Heart left ventricle (tissue), 16 donors: ENCODE data around the gene DCDC2. TPM values are rescaled to one million over a fixed set of nuclear protein-coding genes. Genes with fewer than 3 reads are reported as not detected.

ENCODE experiments used
- ATAC-seq, 4 donors: fragments of 200-7000 bp; cut with Tn5 transposase; one replicate each; pipeline ENCODE4 v1.9.1; 2020 to 2022; ENCODE audit warnings: moderate library complexity in 4 of 4, mild to moderate bottlenecking in 3 of 4, moderate number of reproducible peaks in 1 of 4
- DNase-seq, 5 donors: peaks; one replicate each; pipeline ENCODE4 v3.0.0-alpha.2; 2020
- H3K27ac ChIP-seq, 12 donors: fragments of 200-600 bp; sonication (generic) in 4 of 12; one replicate each; pipeline versions ENCODE4 v1.5.0 to v1.8.0; 2016 to 2022; ENCODE audit warnings: mild to moderate bottlenecking in 2 of 12
- H3K27me3 ChIP-seq, 9 donors: fragments of 200-600 bp; sonication (generic) in 2 of 9; one replicate each; pipeline versions ENCODE4 v1.5.1 to v1.8.0; 2016 to 2022; ENCODE audit warnings: mild to moderate bottlenecking in 3 of 9
- H3K36me3 ChIP-seq, 9 donors: fragments of 200-600 bp; sonication (generic) in 2 of 9; one replicate each; pipeline versions ENCODE4 v1.5.0 to v1.8.0; 2018 to 2022; ENCODE audit warnings: mild to moderate bottlenecking in 2 of 9
- H3K4me1 ChIP-seq, 12 donors: fragments of 200-600 bp; sonication (generic) in 4 of 12; one replicate each; pipeline versions ENCODE4 v1.5.0 to v1.8.0; 2016 to 2022; ENCODE audit warnings: mild to moderate bottlenecking in 3 of 12
- H3K4me3 ChIP-seq, 12 donors: fragments of 200-600 bp; sonication (generic) in 4 of 12; one replicate each; pipeline versions ENCODE4 v1.5.0 to v1.8.0; 2017 to 2022; ENCODE audit warnings: mild to moderate bottlenecking in 9 of 12, moderate library complexity in 4 of 12
- H3K9me3 ChIP-seq, 12 donors: fragments of 200-600 bp; sonication (generic) in 4 of 12; one replicate each; pipeline versions ENCODE4 v1.5.0 to v1.8.0; 2016 to 2022; ENCODE audit warnings: mild to moderate bottlenecking in 1 of 12
- POLR2A ChIP-seq, 2 donors: fragments of 450-650 bp; IDR thresholded peaks; one replicate each; pipeline ENCODE4 v1.6.1; 2017; ENCODE audit warnings: antibody characterized with exemption in 2 of 2, mild to moderate bottlenecking in 2 of 2, moderate library complexity in 2 of 2
- WGBS, 4 donors: extraction: QIAGEN DNeasy Blood & Tissue Kit in 2 of 4; methylation state at CpG; one replicate each; pipeline versions ENCODE4 v1.1.5 to v1.1.7; 2013 to 2018; 5-methylcytosine and 5-hydroxymethylcytosine counted together
- intact Hi-C, 10 donors: fragments of 100-400 bp; cut with DNase I; formaldehyde crosslinking; loops; one replicate each; pipeline versions ENCODE4 v1.11.1 to v1.14.2; 2022
- polyA plus RNA-seq, 2 donors: library from polyadenylated mRNA; stranded (reverse); fragments of 200-250 nt; gene quantifications; one replicate each; pipeline ENCODE4 v1.2.3, GENCODE V29; 2013
- total RNA-seq, 9 donors: library from RNA; depleted of rRNA in 2 of 9; stranded (reverse); fragments of >200 nt in 2 of 9; fragmentation: NEBNext Ultra II Directional in 3 of 9; extraction: Animal tissue kit (Norgen Biotek cat#: 25700) in 3 of 9; gene quantifications; one replicate each; pipeline versions ENCODE4 v1.1.0 to v1.2.4, GENCODE V29; 2016 to 2023
- TF ChIP-seq, protein P1 (sequence below), 12 donors: fragments of 200-600 bp; sonication (generic) in 4 of 12; IDR thresholded peaks; one replicate each; pipeline versions ENCODE4 v1.5.0 to v1.8.0; 2018 to 2022; ENCODE audit warnings: antibody characterized with exemption in 12 of 12, mild to moderate bottlenecking in 5 of 12
- donor health status: ischemic (EF 13 %, LVEDD 7.1; RV severe dilation, severe dysfunction).
- donor health status: healthy with polysubstance abuse.
- donor health status: DM: no; HTN: yes; CAD: no.
- donor health status: DM: no; HTN: no; CAD: no.
- donor health status: ischemic (EF 25% LVEDD 6.9; RV normal size, moderate dysfunction).
- donor health status: ischemic (EF 25% LVEDD 5.7; RV mildly dilated, moderate dysfunction).
- donor health status: healthy.
- donor health status: DM: yes; HTN: yes; CAD: no.
- donor health status: ischemic (EF 35%, LVEDD 5.7; RV mildly dilated, moderate dysfunction).
- donor health status: nonischemic (EF 11% LVEDD 7.7; RV severe dilation, severe dysfunction).
- donor health status: DM: yes; HTN: yes; CAD: no.
- donor health status: PGD.
- donor health status: ischemic (EF 29% LVEDD 5.4; RV normal size, mild dysfunction).
- donor health status: nonischemic (EF 23%, LVEDD 6.1; RV moderate dilation, normal function).

The DCDC2 gene
- total and polyA plus RNA-seq, 11 donors = 0.05 to 0.16 TPM; not detected in 9

DNA sequence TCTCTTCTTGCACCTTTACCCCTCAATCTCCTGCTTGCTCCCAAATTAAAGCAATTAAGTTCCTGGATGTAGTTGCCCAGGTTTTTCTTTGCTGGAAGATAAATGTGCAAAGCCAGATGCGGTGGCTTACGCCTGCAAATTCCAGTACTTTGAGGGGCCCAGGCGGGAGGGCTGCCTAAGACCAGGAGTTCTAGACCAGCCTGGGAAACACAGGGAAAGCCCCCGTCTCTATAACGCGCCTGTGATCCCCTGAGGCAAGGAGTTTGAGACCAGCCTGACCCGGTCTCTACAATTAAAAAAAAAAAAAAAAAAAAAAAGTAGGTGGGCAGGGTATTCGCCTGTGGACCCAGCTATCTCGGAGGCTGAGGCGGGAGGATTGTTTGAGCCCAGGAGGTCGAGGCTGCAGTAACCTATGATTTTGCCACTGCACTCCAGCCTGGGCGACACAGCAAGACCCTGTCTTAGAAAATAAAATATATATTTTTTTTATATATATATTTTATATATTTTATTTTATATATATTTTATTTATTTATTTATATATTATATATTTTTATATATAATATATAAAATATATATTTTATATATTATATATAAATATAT, 461 bp upstream of the DCDC2 start:
- ATAC-seq = no peak
- peak overlapping the region in 6 of 12 donors; percentile 24 to 41 (median 27) for H3K4me3 ChIP-seq
- no peak overlapping the region for H3K27ac ChIP-seq

DNA sequence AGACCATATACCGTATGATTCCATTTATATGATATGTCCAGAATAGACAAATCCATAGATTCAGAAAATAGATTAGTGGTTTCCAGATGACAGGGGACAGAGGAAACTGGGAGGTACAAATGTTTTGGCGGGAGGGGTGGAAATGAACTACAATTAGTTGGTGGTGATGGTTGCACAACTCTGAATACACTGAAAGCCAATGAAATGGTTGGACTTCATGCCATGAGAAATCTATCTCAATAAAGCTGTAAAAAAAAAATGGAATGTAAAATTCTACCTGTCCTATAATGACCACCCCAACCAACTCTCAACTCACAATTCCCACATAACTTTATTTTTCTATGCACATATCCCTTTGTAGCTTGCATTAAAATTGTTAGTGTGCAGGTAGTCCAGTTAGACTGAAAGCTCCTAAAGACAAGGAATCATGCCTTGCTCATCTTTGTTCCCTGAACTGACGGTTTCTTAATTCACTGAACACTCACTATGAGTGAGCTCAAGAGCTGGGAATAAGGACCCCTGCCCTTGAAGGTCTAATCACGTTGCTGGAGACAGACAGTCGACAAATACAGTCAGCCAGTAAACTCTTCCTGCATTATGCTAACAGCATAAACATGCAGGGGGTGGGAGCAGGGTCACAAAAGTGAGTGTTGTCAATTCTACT, 1.4 kb downstream of the DCDC2 start:
- intact Hi-C loops = no loop called here
- no peak for ATAC-seq
- Histone ChIP-seq H3K4me3 (no peak overlapping the region), H3K27me3 (peaks cover 0 to 25% (median 9%) of the 10 kb centered on the region in 9 donors), H3K36me3 (no peaks in the 10 kb centered on the region), H3K27ac (no peak overlapping the region), H3K9me3 (no peaks in the 10 kb centered on the region), H3K4me1 (peaks cover 0 to 22% (median 9%) of the 10 kb centered on the region in 12 donors)
- no peak for DNase-seq
- TF ChIP-seq, protein P1, sequence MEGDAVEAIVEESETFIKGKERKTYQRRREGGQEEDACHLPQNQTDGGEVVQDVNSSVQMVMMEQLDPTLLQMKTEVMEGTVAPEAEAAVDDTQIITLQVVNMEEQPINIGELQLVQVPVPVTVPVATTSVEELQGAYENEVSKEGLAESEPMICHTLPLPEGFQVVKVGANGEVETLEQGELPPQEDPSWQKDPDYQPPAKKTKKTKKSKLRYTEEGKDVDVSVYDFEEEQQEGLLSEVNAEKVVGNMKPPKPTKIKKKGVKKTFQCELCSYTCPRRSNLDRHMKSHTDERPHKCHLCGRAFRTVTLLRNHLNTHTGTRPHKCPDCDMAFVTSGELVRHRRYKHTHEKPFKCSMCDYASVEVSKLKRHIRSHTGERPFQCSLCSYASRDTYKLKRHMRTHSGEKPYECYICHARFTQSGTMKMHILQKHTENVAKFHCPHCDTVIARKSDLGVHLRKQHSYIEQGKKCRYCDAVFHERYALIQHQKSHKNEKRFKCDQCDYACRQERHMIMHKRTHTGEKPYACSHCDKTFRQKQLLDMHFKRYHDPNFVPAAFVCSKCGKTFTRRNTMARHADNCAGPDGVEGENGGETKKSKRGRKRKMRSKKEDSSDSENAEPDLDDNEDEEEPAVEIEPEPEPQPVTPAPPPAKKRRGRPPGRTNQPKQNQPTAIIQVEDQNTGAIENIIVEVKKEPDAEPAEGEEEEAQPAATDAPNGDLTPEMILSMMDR (IDR thresholded peaks at IDR 0.05) = no peak
- 62 to 66% (median 64%) methylated on average over 5 of the region's 5 CpGs for WGBS, 4 donors

More for the DNA sequence above, 461 bp upstream of the DCDC2 start:
- no peaks in the 10 kb centered on the region for H3K36me3 ChIP-seq
- TF ChIP-seq, protein P1 (IDR thresholded peaks at IDR 0.05) = no peak
- no peak for TF ChIP-seq POLR2A (IDR thresholded peaks at IDR 0.05)
- no peaks in the 10 kb centered on the region for H3K9me3 ChIP-seq
- H3K4me1 ChIP-seq = peaks cover 0 to 22% (median 9%) of the 10 kb centered on the region in 12 donors
- intact Hi-C loops = no loop called here
- 54 to 59% (median 55%) methylated on average over 12 of the region's 12 CpGs for WGBS, 4 donors
- H3K27me3 ChIP-seq = peaks cover 0 to 33% (median 11%) of the 10 kb centered on the region in 9 donors
- no peak for DNase-seq

DNA sequence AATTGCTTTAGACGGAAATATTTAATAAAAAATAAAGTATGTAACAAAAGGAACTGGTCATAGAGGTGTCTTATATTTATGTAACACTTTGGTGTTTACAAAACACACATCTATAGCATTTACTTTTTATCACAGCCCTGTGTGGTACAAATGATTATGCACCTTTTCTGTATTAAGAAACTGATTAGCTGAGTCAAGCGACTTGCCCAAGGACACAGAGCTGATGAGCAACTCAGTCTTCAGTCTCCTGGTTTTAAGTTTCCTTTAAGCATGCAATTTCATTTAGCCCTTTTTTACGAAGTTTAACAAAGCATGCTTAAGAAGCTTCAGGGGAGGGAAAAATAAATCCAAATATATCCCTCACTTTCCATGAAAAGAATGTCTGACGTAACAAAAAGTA, 2.5 kb downstream of the DCDC2 start:
- Histone ChIP-seq H3K4me3 (no peak overlapping the region), H3K27me3 (peaks cover 0 to 21% (median 7%) of the 10 kb centered on the region in 9 donors), H3K9me3 (no peaks in the 10 kb centered on the region), H3K4me1 (peaks cover 0 to 20% (median 9%) of the 10 kb centered on the region in 12 donors), H3K27ac (no peak overlapping the region), H3K36me3 (no peaks in the 10 kb centered on the region)
- TF ChIP-seq, protein P1 (IDR thresholded peaks at IDR 0.05) = no peak
- ATAC-seq (no peak), DNase-seq (no peak)
- intact Hi-C loops = no loop called here
- 76 to 83% (median 81%) methylated on average over 4 of the region's 4 CpGs for WGBS, 4 donors

DNA sequence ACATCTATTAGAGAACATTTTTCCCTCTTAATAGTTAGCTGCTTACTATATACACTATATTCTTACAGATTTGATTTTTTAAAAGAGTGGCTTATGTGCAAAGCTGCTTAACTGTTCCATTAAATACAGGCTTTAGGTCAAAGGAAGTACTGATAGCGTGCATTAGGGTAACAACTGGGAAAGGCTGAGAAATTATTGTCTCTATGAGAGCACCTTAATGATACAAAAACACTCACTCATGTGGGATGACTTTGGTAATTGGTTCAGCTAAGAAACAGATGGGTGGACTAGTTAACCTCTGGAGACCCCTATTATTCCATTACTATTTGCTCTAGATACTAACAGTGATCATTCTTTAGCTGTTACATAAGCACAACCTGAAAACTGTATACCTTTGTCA, 4.0 kb downstream of the DCDC2 start:
- 76 to 100% (median 88%) methylated on average over 1 of the region's 1 CpG for WGBS, 4 donors
- no peak overlapping the region for H3K27ac ChIP-seq

More for the DNA sequence above, 4.0 kb downstream of the DCDC2 start:
- ATAC-seq (no peak), DNase-seq (no peak)
- H3K9me3 ChIP-seq = no peaks in the 10 kb centered on the region
- H3K36me3 ChIP-seq = no peaks in the 10 kb centered on the region
- TF ChIP-seq POLR2A (IDR thresholded peaks at IDR 0.05) = no peak
- TF ChIP-seq, protein P1 (IDR thresholded peaks at IDR 0.05) = no peak
- H3K27me3 ChIP-seq = peaks cover 0 to 20% (median 5%) of the 10 kb centered on the region in 9 donors
- H3K4me1 ChIP-seq = peaks cover 0 to 11% (median 2%) of the 10 kb centered on the region in 12 donors
- intact Hi-C loops = no loop called here
- H3K4me3 ChIP-seq = no peak overlapping the region
